ENCODE data around the gene CDY1B.
"Not testable (repeated sequence)": the region's sequence is repeated elsewhere in the genome, so short reads cannot be mapped to it uniquely, and the experiment has no call there.

The CDY1B gene

GRCh38 chrY:24047919-24048318 lies at the start of gene CDY1B:
TSS of gene CDY1B (minus strand) at chrY:24048019. CDS start at chrY:24047688, 331 bp downstream.
- not testable (repeated sequence) for H3K27me3 ChIP-seq (ENCODE audit: insufficient read depth, low read length); H3K36me3 ChIP-seq (ENCODE audit: insufficient read depth, low read length); H3K9me3 ChIP-seq (ENCODE audit: low read length); H3K4me3 ChIP-seq (ENCODE audit: low read length); H3K4me1 ChIP-seq (ENCODE audit: insufficient read depth, low read length); H2AFZ ChIP-seq (ENCODE audit: low read depth, low read length)

- H3K4me3 ChIP-seq (ENCODE audit: low read length); H3K4me1 ChIP-seq (ENCODE audit: insufficient read depth, low read length); H3K9me3 ChIP-seq (ENCODE audit: low read length); H3K36me3 ChIP-seq (ENCODE audit: insufficient read depth, low read length); H3K27me3 ChIP-seq (ENCODE audit: insufficient read depth, low read length); H2AFZ ChIP-seq (ENCODE audit: low read depth, low read length): not testable (repeated sequence)
Measured at GRCh38 chrY:24049525-24049924, 1.7 kb upstream of the CDY1B start.

GRCh38 chrY:24043209-24043608 lies 4.6 kb downstream of the CDY1B start:
- H2AFZ ChIP-seq (ENCODE audit: low read depth, low read length); H3K4me1 ChIP-seq (ENCODE audit: insufficient read depth, low read length); H3K27me3 ChIP-seq (ENCODE audit: insufficient read depth, low read length); H3K4me3 ChIP-seq (ENCODE audit: low read length); H3K9me3 ChIP-seq (ENCODE audit: low read length); H3K36me3 ChIP-seq (ENCODE audit: insufficient read depth, low read length): not testable (repeated sequence)

GRCh38 chrY:24039008-24039718 lies 8.7 kb downstream of the CDY1B start:
- not testable (repeated sequence) for H3K27me3 ChIP-seq (ENCODE audit: insufficient read depth, low read length); H3K4me3 ChIP-seq (ENCODE audit: low read length); H2AFZ ChIP-seq (ENCODE audit: low read depth, low read length); H3K9me3 ChIP-seq (ENCODE audit: low read length); H3K36me3 ChIP-seq (ENCODE audit: insufficient read depth, low read length); H3K4me1 ChIP-seq (ENCODE audit: insufficient read depth, low read length)

GRCh38 chrY:24026212-24027103 lies 21.4 kb downstream of the CDY1B start:
- not testable (repeated sequence) for H3K27me3 ChIP-seq (ENCODE audit: insufficient read depth, low read length); H3K4me3 ChIP-seq (ENCODE audit: low read length); H3K9me3 ChIP-seq (ENCODE audit: low read length); H2AFZ ChIP-seq (ENCODE audit: low read depth, low read length); H3K36me3 ChIP-seq (ENCODE audit: insufficient read depth, low read length); H3K4me1 ChIP-seq (ENCODE audit: insufficient read depth, low read length)
